Measurements from ENCODE around the gene ARRB2.

DNA sequence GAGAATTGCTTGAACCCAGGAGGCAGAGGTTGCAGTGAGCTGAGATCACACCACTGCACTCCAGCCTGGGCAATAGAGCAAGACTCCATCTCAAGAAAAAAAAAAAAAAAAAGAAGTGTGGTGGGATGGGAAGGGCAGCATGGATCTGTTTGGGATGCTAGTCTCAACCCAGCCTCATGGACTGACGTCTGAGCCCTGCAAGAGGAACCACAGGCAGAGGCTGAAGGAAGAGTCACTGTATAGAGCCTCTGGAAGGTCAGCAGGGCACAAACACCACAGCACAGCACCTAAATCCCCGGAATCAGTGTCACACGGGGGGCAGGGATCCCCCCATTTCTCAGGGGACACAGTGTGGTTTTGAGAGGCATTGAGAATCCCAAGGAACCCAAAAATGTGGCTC is 40.2 kb downstream of the ARRB2 start:
- TF ChIP-seq, protein P1, sequence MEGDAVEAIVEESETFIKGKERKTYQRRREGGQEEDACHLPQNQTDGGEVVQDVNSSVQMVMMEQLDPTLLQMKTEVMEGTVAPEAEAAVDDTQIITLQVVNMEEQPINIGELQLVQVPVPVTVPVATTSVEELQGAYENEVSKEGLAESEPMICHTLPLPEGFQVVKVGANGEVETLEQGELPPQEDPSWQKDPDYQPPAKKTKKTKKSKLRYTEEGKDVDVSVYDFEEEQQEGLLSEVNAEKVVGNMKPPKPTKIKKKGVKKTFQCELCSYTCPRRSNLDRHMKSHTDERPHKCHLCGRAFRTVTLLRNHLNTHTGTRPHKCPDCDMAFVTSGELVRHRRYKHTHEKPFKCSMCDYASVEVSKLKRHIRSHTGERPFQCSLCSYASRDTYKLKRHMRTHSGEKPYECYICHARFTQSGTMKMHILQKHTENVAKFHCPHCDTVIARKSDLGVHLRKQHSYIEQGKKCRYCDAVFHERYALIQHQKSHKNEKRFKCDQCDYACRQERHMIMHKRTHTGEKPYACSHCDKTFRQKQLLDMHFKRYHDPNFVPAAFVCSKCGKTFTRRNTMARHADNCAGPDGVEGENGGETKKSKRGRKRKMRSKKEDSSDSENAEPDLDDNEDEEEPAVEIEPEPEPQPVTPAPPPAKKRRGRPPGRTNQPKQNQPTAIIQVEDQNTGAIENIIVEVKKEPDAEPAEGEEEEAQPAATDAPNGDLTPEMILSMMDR (conservative IDR thresholded peaks at IDR 0.05; ENCODE audit: low read depth, low read length), result no peak
- no peak for TF ChIP-seq EZH2 (IDR thresholded peaks at IDR 0.05; ENCODE audit: borderline replicate concordance, low read depth, low read length, poor library complexity, severe bottlenecking)

Data from A673 (cell line).